ENCODE data around the gene YPEL2. TPM values are rescaled to one million over a fixed set of nuclear protein-coding genes. Genes with fewer than 3 reads are reported as not detected.

The YPEL2 gene
- total and polyA plus RNA-seq, 2 donors (not counting 3 experiments of a cell fraction or from before 2014, with no cell fraction given), result 36.5 to 66.8 TPM

- peak overlapping the region; percentile 44 for H3K4me2 ChIP-seq (ENCODE audit: insufficient read depth, low read length)
- H2AFZ ChIP-seq (ENCODE audit: low read depth, low read length), result peak overlapping the region; percentile 4
- no peak for FAIRE-seq
- intact Hi-C loops (cut with micrococcal nuclease) (loop anchor here (1.0 to 5.0 kb wide), 7 partner anchors 7 to 911 kb away; no protein-coding TSS in a partner anchor), dilution Hi-C loops (cut with MboI; ENCODE audit: extremely low pct_ligation_motif_present, low sequenced_read_pairs) (loop anchor here (25.0 kb wide), 1 partner anchor 91 kb away; the partner anchor contains the start of gene YPEL2)
- CTCF ChIA-PET, result interaction anchor here (1.0 to 6.7 kb wide), 7 partner anchors 11 to 117 kb away, joined by 3 to 96 read pairs (median 6); no protein-coding TSS in a partner anchor
- H3K9me3 ChIP-seq (replicated peaks; ENCODE audit: control insufficient read depth, insufficient read depth, low read length), result no peaks in the 10 kb centered on the region
- peaks cover 63% of the 10 kb centered on the region for H3K4me1 ChIP-seq (ENCODE audit: control insufficient read depth, extremely low read depth, insufficient read depth, low read length)
- no peaks in the 10 kb centered on the region for H3K9me1 ChIP-seq (replicated peaks; ENCODE audit: control insufficient read depth, extremely low read depth, insufficient read depth, low read length)
- H3K9ac ChIP-seq (replicated peaks; ENCODE audit: extremely low read depth, insufficient read depth, low read length), result peak overlapping the region; percentile 84
- no peaks in the 10 kb centered on the region for H3K27me3 ChIP-seq (ENCODE audit: control insufficient read depth in 2 of 2, insufficient read depth in 2 of 2, low read length in 2 of 2)
- no peak for TF ChIP-seq EZH2 (IDR thresholded peaks at IDR 0.05; ENCODE audit: borderline replicate concordance, low read depth, low read length, severe bottlenecking)
- no peak for TF ChIP-seq GATA2 (IDR thresholded peaks at IDR 0.05; ENCODE audit: insufficient read depth, insufficient read length, low read depth, low read length)
- no peak for TF ChIP-seq POLR2AphosphoS5 (IDR thresholded peaks at IDR 0.05; ENCODE audit: insufficient read depth, low read depth, low read length)
- TF ChIP-seq FOS (IDR thresholded peaks at IDR 0.05; ENCODE audit: borderline replicate concordance, insufficient read depth, low read length), result no peak
- TF ChIP-seq, protein P1, sequence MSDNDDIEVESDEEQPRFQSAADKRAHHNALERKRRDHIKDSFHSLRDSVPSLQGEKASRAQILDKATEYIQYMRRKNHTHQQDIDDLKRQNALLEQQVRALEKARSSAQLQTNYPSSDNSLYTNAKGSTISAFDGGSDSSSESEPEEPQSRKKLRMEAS (IDR thresholded peaks at IDR 0.05; ENCODE audit: insufficient read depth, insufficient read length), result no peak
- no peak for TF ChIP-seq CTCF (IDR thresholded peaks at IDR 0.05; ENCODE audit: extremely low read depth in 1 of 2, insufficient read depth in 1 of 2, low read depth in 1 of 2, low read length in 2 of 2)
- no peak for TF ChIP-seq POLR2A (IDR thresholded peaks at IDR 0.05; ENCODE audit: low read depth, low read length)
- no peak for TF ChIP-seq JUN (IDR thresholded peaks at IDR 0.05; ENCODE audit: borderline replicate concordance, insufficient read depth, insufficient read length, low read depth)
- no peak for TF ChIP-seq MYC (IDR thresholded peaks at IDR 0.05; ENCODE audit: low read depth, low read length)
- no peaks in the 10 kb centered on the region for H3K79me2 ChIP-seq (ENCODE audit: control insufficient read depth, insufficient read depth, low read length)
- BruUV-seq (replicated peaks), result no TSS peak
- no peaks in the 10 kb centered on the region for H4K20me1 ChIP-seq (replicated peaks; ENCODE audit: control insufficient read depth, extremely low read depth, insufficient read depth, low read length)
- peak overlapping the region; percentile 91 for H3K27ac ChIP-seq (ENCODE audit: insufficient read depth, low read depth, low read length)
- H3K36me3 ChIP-seq (ENCODE audit: control insufficient read depth in 2 of 2, extremely low read depth in 1 of 2, insufficient read depth in 2 of 2, low read length in 2 of 2), result no peaks in the 10 kb centered on the region
- H3K4me3 ChIP-seq (replicated peaks in 1 of 3; ENCODE audit: insufficient read depth in 1 of 3, low read depth in 1 of 3, low read length in 3 of 3), result peak overlapping the region in 1 of 3 experiments; percentile 2
- peak; percentile 76 for DNase-seq (ENCODE audit: low read depth, low spot score)
- POLR2A ChIA-PET, result interaction anchor here (1.1 to 1.4 kb wide), 2 partner anchors 12 to 99 kb away, joined by 4 to 7 read pairs; no protein-coding TSS in a partner anchor
Observed at GRCh38 chr17:59427996-59428395, 96.5 kb downstream of the YPEL2 start.
